GM18909 (cell line): ENCODE results near the gene TOX4.
"Not testable (repeated sequence)": the region's sequence is repeated elsewhere in the genome, so short reads cannot be mapped to it uniquely, and the experiment has no call there.

Experiments used
- ATAC-seq: cut with Tn5 transposase; IDR thresholded peaks from one replicate; pipeline ENCODE4 v1.9.1; 2021; ENCODE audit warnings: mild to moderate bottlenecking; ENCODE audit not compliant: unreplicated experiment, poor library complexity

The TOX4 gene

DNA sequence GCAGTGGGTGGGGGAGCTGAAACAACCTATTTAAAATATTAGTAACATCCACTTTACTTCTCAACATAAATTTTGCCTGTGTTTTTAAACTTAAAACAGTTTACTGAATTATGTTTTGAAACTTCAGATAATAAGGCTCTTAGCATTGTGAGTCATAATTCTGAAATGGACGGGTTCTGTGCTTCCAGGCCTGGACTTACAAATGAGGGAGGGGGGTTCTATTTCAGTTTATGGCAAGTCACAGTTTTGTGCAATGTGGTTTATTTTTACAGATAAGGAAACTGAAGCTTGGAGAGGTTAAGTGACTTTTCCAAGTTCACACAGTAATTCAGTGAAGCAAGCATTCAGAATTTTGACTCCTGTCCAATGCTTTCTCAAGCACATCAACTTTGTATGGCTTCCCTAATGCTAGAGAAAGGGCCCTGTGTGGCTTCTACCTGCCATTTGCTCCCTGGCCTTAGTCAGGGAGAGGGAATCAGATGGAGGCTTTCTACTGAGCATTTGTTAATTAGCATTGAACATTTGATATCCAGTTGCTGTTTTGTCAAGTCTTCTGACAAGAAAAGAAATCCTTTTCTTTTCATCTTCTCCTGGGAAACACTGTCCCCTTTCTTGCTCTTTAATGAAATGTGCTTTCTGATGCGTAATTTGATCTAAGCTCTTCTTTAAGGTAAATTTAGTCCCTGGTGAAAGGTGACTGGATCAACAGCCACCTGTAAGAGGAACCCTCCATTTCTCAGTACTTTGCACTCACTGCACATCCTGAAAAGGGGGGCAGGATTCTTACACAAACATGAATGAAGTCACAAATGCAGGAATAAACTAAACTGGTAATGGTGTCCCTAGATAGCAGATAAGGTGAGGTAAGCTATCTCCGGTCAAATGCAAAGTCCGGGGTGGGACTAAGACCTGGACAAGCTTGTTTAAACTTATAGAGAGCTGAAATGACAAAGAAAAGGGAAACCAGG, 51.7 kb downstream of the TOX4 start:
- no peak for ATAC-seq

- no peak for ATAC-seq
Observed at GRCh38 chr14:21529515-21529914, 52.5 kb downstream of the TOX4 start.

DNA sequence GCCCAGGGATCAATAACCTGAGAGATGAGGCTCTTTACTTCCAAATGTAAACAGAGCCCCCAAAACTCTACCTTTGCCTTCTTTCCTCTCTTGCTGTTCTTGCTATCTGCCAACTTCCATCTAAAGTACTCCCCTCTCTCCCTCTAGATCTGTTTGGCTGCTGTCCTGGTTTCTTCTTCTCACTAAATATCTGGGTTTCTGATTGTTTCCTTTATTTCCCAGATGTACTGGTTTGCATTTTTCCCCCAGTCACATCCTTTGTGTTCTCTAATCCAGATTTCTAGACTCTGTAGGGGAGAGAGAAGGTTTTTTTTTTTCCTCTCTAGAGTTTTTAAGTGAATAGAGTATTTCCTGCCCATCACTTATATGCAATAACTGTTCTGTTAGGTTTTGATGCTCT, 56.3 kb downstream of the TOX4 start:
- no peak for ATAC-seq

DNA sequence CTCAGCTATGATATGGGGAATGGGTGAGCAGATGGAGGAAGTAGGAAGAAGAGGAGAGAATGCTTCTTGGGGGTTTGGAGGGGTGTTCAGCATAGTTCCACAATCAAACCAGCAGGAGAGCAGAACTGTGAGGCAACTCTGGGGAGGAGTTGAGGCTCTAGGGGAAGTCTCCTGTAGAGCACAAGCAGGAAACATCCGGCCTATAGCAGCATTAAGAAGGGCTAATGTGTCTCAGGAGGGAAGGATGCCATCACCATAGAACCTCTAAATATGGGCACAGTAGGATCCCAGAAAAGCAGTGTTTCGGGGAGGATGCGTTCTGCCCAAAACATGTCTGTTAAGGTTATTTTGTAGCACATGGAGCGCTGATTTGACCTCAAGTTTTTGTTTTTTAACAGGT, 57.6 kb downstream of the TOX4 start:
- no peak for ATAC-seq

GRCh38 chr14:21535545-21536417, 58.8 kb downstream of the TOX4 start:
- ATAC-seq = no peak

- no peak for ATAC-seq
Observed at GRCh38 chr14:21536418-21537089, 59.6 kb downstream of the TOX4 start.

- no peak for ATAC-seq
Observed at GRCh38 chr14:21537090-21537424, 60.1 kb downstream of the TOX4 start.

DNA sequence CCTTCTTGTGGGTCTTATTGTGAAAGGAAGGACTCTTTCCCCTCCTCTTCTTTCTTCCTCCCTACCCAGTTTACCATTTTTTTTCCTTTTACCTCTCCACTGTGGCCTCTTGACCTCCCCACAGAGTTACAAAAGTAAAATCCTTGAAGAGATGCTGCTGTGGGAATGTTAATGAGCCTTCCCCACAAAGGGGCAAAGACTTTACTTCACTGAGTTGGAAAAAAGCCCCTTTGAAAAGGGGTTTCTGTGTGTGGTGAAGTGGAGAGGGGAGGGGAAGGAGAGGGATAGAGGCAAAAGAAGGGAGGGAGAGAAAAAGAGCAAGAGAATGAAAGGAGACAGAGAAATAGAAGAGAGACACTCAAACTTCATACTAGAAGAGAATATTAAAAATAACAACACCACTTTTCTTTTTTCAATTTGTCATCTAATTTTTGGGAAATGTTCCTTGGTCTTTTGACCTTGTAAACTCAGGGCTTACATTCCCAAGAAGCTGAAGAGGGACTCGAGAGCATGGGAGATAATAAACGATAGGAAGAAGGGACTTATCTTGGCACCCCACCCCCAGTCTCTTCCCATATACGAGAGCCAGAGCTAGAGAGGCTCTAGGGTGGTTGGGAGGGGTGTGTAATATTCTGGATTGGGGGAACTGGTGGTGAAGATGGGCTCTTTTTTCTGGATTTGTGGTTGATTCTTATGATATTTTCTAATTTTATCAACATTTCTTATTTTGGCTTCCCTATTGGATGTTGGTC, 62.4 kb downstream of the TOX4 start:
- ATAC-seq = no peak

- ATAC-seq = no peak
Observed at GRCh38 chr14:21541413-21542074, 64.5 kb downstream of the TOX4 start.

GRCh38 chr14:21543521-21543960, 66.5 kb downstream of the TOX4 start:
- no peak for ATAC-seq

- ATAC-seq = no peak
Observed at GRCh38 chr14:21543963-21544362, 67.0 kb downstream of the TOX4 start.

DNA sequence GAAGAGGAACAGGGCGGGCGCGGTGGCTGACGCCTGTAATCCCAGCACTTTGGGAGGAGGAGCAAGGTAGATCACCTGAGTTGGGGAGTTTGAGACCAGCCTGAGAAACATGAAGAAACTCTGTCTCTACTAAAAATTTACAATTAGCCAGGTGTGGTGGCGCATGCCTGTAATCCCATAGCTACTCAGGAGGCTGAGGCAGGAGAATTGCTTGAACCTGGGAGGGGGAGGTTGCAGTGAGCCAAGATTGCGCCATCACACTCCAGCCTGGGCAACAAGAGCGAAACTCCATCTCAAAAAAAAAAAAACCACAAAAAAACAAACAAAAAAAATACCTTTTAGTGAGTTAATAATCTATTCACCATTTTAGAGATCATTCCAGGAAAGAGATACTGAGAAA, 67.6 kb downstream of the TOX4 start:
- not testable (repeated sequence) for ATAC-seq
